Fibroblast of mammary gland (primary cell): ENCODE data around the gene NABP2.
A peak's percentile ranks its signal among the peaks of the same experiment; 100 is the strongest.
"Not testable (repeated sequence)": the region's sequence is repeated elsewhere in the genome, so short reads cannot be mapped to it uniquely, and the experiment has no call there.

Source experiments
- DNase-seq: peaks from one replicate; pipeline ENCODE4 v3.0.0-alpha.2; 2010; ENCODE audit warnings: low read depth
- H3K4me3 ChIP-seq: 2 replicates; pipeline ENCODE4 v1.5.1; 2011; ENCODE audit warnings: low read depth, mild to moderate bottlenecking, low read length, moderate library complexity; ENCODE audit not compliant: control insufficient read depth
- TF ChIP-seq, protein P1 (sequence below): conservative IDR thresholded peaks from 2 replicates; pipeline ENCODE4 v1.5.1; 2011; ENCODE audit warnings: low read depth, low read length, inconsistent platforms; ENCODE audit not compliant: control insufficient read depth, insufficient read depth

The NABP2 gene

DNA sequence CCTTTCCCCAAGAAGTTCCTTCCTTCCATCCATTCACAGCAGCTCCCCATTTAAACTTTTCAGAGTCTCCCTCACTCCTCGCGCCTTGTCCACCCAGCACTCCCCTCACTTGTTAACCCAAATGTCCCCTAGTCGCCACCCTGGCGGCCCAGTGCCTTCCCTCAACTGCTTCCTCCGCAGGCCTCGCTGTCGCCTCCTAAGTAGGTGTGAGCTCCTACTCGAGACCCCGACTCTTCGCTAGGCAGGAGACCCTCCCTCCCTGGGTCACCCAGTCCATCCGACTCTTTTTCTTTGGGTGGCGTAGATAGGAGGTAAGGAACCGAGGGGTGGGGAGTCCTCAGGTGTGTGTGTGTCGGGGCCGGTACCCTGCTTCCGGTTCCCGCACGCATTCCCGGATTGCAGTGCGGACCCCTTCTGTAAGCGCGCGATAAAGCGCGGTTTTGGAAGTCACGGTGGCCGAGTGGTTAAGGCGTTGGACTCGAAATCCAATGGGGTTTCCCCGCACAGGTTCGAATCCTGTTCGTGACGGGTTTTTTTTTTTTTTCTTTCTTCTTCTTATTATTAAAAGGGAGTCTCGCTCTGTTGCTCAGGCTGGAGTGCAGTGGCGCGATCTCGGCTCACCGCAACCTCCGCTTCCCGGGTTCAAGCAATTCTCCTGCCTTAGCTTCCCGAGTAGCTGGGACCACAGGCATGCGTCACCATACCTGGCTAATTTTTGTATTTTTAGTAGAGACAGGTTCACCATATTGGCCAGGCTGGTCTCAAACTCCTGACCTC, 34.0 kb upstream of the NABP2 start:
- DNase-seq: peak; percentile 87
- peak overlapping the region; percentile 98 for H3K4me3 ChIP-seq
- TF ChIP-seq, protein P1, sequence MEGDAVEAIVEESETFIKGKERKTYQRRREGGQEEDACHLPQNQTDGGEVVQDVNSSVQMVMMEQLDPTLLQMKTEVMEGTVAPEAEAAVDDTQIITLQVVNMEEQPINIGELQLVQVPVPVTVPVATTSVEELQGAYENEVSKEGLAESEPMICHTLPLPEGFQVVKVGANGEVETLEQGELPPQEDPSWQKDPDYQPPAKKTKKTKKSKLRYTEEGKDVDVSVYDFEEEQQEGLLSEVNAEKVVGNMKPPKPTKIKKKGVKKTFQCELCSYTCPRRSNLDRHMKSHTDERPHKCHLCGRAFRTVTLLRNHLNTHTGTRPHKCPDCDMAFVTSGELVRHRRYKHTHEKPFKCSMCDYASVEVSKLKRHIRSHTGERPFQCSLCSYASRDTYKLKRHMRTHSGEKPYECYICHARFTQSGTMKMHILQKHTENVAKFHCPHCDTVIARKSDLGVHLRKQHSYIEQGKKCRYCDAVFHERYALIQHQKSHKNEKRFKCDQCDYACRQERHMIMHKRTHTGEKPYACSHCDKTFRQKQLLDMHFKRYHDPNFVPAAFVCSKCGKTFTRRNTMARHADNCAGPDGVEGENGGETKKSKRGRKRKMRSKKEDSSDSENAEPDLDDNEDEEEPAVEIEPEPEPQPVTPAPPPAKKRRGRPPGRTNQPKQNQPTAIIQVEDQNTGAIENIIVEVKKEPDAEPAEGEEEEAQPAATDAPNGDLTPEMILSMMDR: no peak

DNA sequence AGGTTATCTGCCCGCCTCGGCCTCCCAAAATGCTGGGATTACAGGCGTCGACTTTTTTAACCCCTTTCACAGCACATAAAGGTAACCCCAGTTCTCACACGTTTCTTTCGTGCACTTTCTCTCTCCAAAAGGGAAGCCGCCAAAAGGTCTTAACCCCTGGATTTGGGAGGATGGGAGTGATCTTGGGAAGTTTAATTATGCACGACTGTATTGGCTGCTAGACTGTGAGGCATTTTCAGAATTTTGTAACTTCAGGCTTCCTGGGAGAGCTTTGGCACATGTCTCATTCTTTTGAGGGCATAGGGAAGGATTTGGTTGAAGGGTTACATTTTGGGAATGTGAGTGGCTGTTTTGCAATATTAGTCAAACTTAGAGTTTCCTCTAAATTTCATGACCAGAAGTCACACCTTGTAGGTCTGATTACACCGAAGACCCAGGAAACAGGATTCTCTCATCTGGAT, 33.4 kb upstream of the NABP2 start:
- TF ChIP-seq, protein P1: no peak
- peak; percentile 36 for DNase-seq

DNA sequence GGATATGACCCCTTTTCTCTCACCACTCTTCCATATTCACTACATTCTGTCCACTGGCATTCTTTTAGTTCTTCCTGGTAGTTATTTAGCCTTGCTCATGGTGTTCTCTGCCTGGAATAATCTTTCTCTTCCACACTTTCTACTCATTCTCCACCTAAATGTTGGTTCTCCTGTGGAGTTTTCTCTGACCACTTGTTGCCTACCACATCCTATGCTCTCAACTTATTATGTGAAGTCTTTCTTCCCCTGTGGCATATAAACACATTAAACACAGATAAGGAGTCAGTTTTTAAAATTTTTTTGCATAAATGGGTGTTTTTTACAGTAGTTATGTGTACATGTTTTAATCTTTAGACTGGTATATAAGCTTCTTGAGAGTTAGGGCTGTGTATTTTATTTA, 31.6 kb upstream of the NABP2 start:
- DNase-seq: no peak

More for the DNA sequence above, 33.4 kb upstream of the NABP2 start:
- peak overlapping the region; percentile 98 for H3K4me3 ChIP-seq

DNA sequence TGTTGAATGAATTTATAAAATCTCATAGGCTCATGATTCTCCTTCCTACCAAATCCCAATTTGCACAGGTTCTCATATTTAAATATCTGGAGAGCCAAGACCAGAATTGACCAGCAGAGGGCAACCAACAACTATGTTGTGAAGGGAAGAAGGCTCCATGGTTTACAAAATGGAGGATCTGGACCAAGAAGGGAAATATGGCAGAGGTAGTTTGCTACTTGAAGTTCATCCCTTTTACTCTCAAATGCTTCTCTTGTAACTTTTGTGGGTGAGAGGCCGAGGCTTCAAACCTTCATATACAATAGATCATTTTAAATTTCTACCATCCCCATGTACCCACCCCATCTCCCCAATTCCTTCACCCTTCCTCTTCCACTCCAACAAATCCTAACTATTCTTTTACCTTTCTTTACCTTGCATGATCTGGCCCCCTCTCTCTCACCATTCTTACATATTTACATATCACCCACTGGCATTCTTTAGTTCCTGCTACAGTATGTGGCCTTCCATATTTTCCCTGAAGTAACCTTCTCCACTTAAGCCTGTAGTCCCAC, 31.0 kb upstream of the NABP2 start:
- H3K4me3 ChIP-seq: no peak overlapping the region
- TF ChIP-seq, protein P1: peak; percentile 87
- DNase-seq: peak; percentile 88

More for the DNA sequence above, 31.6 kb upstream of the NABP2 start:
- TF ChIP-seq, protein P1: no peak
- no peak overlapping the region for H3K4me3 ChIP-seq

DNA sequence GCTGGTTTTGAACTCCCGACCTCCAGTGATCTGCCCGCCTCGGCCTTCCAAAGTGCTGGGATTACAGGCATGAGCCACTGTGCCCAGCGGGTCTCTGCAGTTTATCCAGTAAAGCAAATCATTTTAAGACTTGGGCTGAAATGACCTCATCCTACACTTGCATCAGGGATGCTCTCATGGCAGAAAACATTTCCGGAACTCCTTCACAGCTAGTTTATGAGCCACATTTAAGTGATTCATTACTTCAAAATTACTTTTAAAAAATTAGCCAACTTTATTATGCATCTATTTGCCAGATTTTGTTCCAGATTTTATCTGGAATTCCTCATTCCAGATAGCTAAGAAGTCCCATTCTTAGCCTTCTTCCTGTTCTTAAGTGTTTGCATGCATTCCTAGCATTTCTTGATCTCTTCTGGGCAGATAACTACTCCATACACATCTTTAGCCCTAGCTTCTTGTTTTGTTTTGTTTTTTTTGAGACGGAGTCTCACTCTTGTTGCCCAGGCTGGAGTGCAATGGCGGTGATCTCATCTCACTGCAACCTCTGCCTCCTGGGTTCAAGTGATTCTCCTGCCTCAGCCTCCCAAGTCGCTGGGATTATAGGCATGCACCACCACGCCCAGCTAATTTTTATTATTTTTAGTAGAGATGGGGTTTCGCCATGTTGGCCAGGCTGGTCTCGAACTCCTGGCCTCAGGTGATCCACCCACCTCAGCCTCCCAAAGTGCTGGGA, 27.2 kb upstream of the NABP2 start:
- not testable (repeated sequence) for H3K4me3 ChIP-seq
- DNase-seq: peak; percentile 89

DNA sequence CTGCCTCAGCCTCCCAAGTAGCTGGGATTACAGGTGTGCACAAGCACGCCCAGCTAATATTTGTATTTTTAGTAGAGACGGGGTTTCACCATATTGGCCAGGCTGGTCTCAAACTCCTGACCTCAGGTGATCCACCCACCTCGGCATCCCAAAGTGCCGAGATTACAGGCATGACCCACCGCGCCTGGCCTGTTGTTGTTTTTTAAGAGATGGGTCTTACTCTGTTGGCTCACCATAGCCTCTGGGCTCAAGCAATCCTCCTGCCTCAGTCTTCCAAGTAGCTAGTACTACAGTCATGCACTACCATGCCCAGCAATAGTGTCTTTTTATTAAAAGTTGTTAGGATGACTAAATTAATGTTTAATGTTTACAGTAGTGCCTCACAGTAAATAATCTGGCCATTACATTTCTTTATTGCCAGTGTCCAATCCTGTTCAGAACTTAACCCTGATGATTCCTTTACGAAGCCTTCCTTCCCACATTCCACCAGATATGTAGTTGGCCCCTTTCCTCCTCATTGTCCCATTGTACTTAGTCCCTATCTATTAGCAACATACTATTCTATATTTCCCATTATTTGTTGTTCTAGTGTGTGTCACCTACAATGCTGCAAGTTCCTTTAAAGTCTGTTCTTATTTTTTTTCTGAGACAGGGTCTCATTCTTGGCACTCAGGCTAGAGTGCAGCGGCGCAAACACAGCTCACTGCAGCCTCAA, 26.1 kb upstream of the NABP2 start:
- no peak for DNase-seq
- TF ChIP-seq, protein P1: no peak
- no peak overlapping the region for H3K4me3 ChIP-seq
